H7 (cell line): Measurements from ENCODE around the gene C2orf74. TPM values are rescaled to one million over a fixed set of nuclear protein-coding genes. Genes with fewer than 3 reads are reported as not detected.

Experiments
- total RNA-seq: library from RNA; depleted of rRNA; stranded (reverse); fragments of >200 nt; shearing (Covaris generic); gene quantifications from 2 replicates; pipeline ENCODE4 v1.2.3, GENCODE V29; 2014; rRNA removed

C2orf74 gene
- total RNA-seq, 1 experiment from 2014 or later = 6.5 TPM

Other genes with a start within 250 kb of the C2orf74 start
- gene PEX13, start 144.5 kb upstream of the C2orf74 start, total RNA-seq = 24.2 and 26.3 TPM in 2 replicates
- 3.4 and 5.8 TPM in 2 replicates for gene PUS10, start 143.9 kb upstream of the C2orf74 start, total RNA-seq
- 7.3 and 7.5 TPM in 2 replicates for gene SANBR, start 96.3 kb upstream of the C2orf74 start, total RNA-seq